ENCODE measurements around the gene PPIL6. TPM values are rescaled to one million over a fixed set of nuclear protein-coding genes. Genes with fewer than 3 reads are reported as not detected.

The PPIL6 gene
- polyA plus RNA-seq, 3 donors: 0.09 to 0.28 (median 0.14) TPM

DNA sequence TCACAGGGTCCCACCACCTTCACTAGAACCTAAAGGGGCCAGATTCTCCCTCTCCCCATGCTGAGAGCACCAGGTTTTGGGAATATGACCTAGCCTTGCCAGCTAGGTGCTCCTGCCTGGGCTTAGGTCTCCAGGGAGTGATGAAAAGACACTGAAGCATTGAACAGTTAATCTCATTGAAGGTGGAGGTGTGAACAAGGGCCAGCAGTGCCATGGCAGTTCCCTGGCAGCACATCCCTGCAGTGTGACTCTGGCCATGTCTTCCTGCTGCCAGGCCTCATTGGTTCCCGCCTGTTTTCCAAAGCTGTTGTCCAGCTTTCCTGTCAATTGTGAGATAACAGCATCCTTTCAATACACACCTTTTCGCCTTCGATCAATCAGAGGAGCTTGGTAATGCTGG is 10.9 kb downstream of the PPIL6 start:
- H2AFZ ChIP-seq (ENCODE audit: insufficient read depth, low read depth, low read length, poor library complexity, severe bottlenecking): no peak overlapping the region
- no peaks in the 10 kb centered on the region for H3K27me3 ChIP-seq (ENCODE audit: control insufficient read depth in 2 of 2, insufficient read depth in 2 of 2, low read length in 2 of 2)
- 100% methylated on average over 3 of the region's 3 CpGs for WGBS (ENCODE audit: insufficient coverage)
- Mint-ChIP-seq H3K4me1 (peaks cover 4% of the 10 kb centered on the region), H3K27me3 (ENCODE audit: low read depth in 3 of 3) (peaks cover 0 to 6% (median 2%) of the 10 kb centered on the region in 3 donors), H3K9me3 (no peaks in the 10 kb centered on the region), H3K36me3 (no peaks in the 10 kb centered on the region), H3K27ac (no peak overlapping the region), H3K4me3 (no peak overlapping the region)
- H3K9me3 ChIP-seq (replicated peaks in 1 of 2; ENCODE audit: control insufficient read depth in 1 of 2, insufficient read depth in 1 of 2, low read length in 2 of 2): no peaks in the 10 kb centered on the region
- H3K79me2 ChIP-seq (ENCODE audit: insufficient read depth, low read length): no peaks in the 10 kb centered on the region
- H3K27ac ChIP-seq (ENCODE audit: low read depth in 1 of 2, low read length in 2 of 2): no peak overlapping the region
- intact Hi-C loops (cut with micrococcal nuclease): no loop called here
- no peak overlapping the region for H3K4me2 ChIP-seq (replicated peaks; ENCODE audit: extremely low read depth, low read length, poor library complexity, severe bottlenecking)
- H4K20me1 ChIP-seq (ENCODE audit: insufficient read depth, low read length): no peaks in the 10 kb centered on the region
- no peaks in the 10 kb centered on the region for H3K4me1 ChIP-seq (ENCODE audit: control insufficient read depth in 1 of 2, insufficient read depth in 2 of 2, low read length in 2 of 2)
- no peaks in the 10 kb centered on the region for H3K36me3 ChIP-seq (replicated peaks in 1 of 2; ENCODE audit: control insufficient read depth in 1 of 2, insufficient read depth in 2 of 2, low read length in 2 of 2)
- TF ChIP-seq, protein P1, sequence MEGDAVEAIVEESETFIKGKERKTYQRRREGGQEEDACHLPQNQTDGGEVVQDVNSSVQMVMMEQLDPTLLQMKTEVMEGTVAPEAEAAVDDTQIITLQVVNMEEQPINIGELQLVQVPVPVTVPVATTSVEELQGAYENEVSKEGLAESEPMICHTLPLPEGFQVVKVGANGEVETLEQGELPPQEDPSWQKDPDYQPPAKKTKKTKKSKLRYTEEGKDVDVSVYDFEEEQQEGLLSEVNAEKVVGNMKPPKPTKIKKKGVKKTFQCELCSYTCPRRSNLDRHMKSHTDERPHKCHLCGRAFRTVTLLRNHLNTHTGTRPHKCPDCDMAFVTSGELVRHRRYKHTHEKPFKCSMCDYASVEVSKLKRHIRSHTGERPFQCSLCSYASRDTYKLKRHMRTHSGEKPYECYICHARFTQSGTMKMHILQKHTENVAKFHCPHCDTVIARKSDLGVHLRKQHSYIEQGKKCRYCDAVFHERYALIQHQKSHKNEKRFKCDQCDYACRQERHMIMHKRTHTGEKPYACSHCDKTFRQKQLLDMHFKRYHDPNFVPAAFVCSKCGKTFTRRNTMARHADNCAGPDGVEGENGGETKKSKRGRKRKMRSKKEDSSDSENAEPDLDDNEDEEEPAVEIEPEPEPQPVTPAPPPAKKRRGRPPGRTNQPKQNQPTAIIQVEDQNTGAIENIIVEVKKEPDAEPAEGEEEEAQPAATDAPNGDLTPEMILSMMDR (IDR thresholded peaks at IDR 0.05): no peak
- no peak overlapping the region for H3K9ac ChIP-seq (ENCODE audit: insufficient read depth, low read length, poor library complexity, severe bottlenecking)
- no peak overlapping the region for H3K4me3 ChIP-seq (replicated peaks in 1 of 3; ENCODE audit: low read depth in 2 of 3, low read length in 3 of 3)
- no peak for DNase-seq

DNA sequence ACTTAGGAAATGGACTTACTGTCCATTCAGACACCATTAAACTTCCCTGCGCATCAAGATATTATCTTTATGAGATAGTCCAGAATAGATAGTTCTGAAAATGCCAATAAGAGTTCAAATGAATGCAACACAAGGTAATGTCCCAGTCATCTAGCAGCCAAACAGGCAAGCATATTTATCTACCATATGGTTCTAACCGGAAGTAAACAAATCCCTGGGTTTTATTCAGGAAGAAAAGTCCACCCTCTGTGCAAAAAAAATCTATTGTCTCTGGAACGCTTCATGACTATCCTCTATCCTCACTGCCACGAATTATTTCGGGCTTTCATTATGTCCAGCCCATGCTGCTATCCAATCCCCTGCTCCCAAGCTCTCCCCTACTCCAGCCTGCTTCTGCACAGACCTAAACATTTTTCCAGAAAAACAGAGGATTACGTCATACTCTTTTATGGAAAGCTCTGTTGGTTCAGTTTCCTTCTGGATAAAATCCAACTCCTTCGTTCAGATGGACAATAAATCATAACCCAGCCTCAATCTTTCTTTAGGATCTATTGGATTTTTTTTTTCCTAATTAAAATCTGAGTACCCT is 11.4 kb downstream of the PPIL6 start:
- H3K36me3 Mint-ChIP-seq: no peaks in the 10 kb centered on the region
- Histone ChIP-seq H2AFZ (ENCODE audit: insufficient read depth, low read depth, low read length, poor library complexity, severe bottlenecking) (no peak overlapping the region), H3K36me3 (replicated peaks in 1 of 2; ENCODE audit: control insufficient read depth in 1 of 2, insufficient read depth in 2 of 2, low read length in 2 of 2) (no peaks in the 10 kb centered on the region), H3K9me3 (replicated peaks in 1 of 2; ENCODE audit: control insufficient read depth in 1 of 2, insufficient read depth in 1 of 2, low read length in 2 of 2) (no peaks in the 10 kb centered on the region), H3K9ac (ENCODE audit: insufficient read depth, low read length, poor library complexity, severe bottlenecking) (no peak overlapping the region), H3K4me2 (replicated peaks; ENCODE audit: extremely low read depth, low read length, poor library complexity, severe bottlenecking) (no peak overlapping the region), H3K4me3 (replicated peaks in 1 of 3; ENCODE audit: low read depth in 2 of 3, low read length in 3 of 3) (no peak overlapping the region), H3K27me3 (ENCODE audit: control insufficient read depth in 2 of 2, insufficient read depth in 2 of 2, low read length in 2 of 2) (no peaks in the 10 kb centered on the region), H4K20me1 (ENCODE audit: insufficient read depth, low read length) (no peaks in the 10 kb centered on the region), H3K79me2 (ENCODE audit: insufficient read depth, low read length) (no peaks in the 10 kb centered on the region), H3K4me1 (ENCODE audit: control insufficient read depth in 1 of 2, insufficient read depth in 2 of 2, low read length in 2 of 2) (no peaks in the 10 kb centered on the region), H3K27ac (ENCODE audit: low read depth in 1 of 2, low read length in 2 of 2) (no peak overlapping the region)
- TF ChIP-seq, protein P1 (IDR thresholded peaks at IDR 0.05): no peak
- peaks cover 0 to under 1% (median 0%) of the 10 kb centered on the region in 7 donors for H3K9me3 Mint-ChIP-seq
- intact Hi-C loops (cut with micrococcal nuclease): no loop called here
- no peak for DNase-seq
- peaks cover 0 to 6% (median 2%) of the 10 kb centered on the region in 3 donors for H3K27me3 Mint-ChIP-seq (ENCODE audit: low read depth in 3 of 3)
- no peak overlapping the region for H3K4me3 Mint-ChIP-seq
- H3K4me1 Mint-ChIP-seq: no peaks in the 10 kb centered on the region
- WGBS (ENCODE audit: insufficient coverage): 84% methylated on average over 5 of the region's 7 CpGs
- no peak overlapping the region for H3K27ac Mint-ChIP-seq
